Brain pericyte (primary cell): Measurements from ENCODE around the gene LYL1.

Experiments
- DNase-seq: peaks from one replicate; pipeline ENCODE4 v3.0.0-alpha.2; 2012; ENCODE audit warnings: low read depth, low spot score

LYL1 gene

DNA sequence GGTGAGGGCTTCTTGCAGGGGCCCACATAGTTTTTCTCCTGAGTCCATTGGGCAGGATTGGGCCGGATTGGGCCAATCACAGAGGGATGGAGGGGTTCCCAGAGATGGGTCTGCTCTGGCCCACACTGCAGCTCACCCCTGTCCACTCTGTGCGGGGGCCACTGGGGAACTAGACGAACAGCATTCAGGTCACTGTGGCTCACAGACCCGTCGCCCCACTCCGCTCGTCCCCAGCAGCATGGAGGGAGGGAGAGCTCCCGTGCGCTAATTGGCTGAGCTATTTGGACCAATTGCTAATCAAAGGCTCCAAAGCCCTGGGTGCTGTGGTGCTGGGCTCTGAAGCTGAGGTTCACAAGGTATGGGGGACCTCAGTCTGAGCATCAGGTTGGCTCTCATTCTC is 26.7 kb upstream of the LYL1 start:
- no peak for DNase-seq

DNA sequence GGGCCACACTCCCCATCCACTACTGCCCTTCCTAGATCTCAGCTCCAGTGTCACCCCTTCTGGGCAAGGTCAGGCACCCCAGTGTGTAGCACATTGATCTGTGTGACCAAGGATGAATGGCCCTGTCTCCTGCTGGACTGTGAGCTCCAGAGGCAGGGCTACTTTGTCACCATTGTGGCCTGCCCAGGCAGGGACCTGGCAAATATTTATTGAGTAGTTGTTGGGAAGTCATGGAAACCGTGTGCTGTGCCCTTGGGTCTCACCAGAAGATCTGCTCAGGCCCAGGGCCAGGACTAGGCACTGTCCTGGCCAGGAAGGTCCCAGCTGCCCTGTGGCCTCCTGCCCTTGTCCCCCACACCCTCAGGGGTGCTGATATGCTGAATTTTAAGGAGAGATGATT is 25.9 kb upstream of the LYL1 start:
- DNase-seq = no peak

DNA sequence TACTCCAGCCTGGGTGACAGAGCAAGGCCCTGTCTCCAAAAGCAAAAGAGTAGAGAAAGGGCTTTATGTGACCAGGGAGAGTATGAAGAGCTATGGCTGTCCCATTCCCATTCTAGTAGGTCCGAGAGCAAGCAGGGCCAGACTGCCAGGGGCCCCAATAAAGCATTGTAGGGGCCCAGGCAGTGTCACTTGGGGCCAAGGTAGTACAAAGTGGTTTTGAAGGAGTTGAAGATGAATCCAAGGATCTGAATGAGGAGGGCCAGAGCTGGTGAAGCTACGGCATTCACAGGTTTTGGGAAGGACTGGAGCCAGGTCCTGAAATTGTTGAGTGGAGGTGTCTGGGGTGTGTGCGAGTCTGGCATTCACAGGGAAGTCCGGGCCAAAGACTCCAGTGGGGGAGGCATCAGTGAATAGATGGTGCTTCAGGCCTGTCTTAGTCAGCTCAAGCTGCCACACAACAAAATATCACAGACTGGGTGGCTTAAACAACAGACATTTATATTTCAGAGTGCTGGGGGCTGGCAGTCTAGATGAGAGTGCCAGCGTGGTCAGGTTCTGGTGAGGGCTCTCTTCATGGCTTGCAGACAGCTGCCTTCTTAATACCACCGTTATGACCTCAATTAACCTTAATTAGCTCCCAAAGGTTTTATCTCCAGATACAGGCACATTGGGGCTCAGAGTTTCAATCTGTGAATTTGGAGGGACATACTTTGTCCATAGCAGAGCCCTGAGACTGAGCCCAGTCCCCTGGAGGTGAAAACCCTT is 25.3 kb upstream of the LYL1 start:
- DNase-seq = no peak

DNA sequence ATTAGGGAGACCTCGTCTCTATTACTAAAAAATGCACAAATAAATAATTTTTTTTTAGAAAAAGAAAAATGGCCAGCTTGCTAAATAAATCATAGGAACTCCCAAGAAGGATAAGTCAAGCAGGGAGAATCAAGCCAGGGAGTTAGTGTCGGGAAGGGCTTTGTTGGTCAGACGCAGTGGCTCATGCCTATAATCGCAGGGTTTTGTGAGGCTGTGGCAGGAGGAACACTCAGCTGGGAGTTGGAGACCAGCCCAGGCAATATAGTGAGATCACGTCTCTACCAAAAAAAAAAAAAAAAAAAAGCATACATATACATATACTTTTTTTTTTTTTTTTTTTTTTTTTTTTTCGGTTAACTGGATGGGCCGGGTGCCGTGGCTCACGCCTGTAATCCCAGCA is 24.4 kb upstream of the LYL1 start:
- no peak for DNase-seq

DNA sequence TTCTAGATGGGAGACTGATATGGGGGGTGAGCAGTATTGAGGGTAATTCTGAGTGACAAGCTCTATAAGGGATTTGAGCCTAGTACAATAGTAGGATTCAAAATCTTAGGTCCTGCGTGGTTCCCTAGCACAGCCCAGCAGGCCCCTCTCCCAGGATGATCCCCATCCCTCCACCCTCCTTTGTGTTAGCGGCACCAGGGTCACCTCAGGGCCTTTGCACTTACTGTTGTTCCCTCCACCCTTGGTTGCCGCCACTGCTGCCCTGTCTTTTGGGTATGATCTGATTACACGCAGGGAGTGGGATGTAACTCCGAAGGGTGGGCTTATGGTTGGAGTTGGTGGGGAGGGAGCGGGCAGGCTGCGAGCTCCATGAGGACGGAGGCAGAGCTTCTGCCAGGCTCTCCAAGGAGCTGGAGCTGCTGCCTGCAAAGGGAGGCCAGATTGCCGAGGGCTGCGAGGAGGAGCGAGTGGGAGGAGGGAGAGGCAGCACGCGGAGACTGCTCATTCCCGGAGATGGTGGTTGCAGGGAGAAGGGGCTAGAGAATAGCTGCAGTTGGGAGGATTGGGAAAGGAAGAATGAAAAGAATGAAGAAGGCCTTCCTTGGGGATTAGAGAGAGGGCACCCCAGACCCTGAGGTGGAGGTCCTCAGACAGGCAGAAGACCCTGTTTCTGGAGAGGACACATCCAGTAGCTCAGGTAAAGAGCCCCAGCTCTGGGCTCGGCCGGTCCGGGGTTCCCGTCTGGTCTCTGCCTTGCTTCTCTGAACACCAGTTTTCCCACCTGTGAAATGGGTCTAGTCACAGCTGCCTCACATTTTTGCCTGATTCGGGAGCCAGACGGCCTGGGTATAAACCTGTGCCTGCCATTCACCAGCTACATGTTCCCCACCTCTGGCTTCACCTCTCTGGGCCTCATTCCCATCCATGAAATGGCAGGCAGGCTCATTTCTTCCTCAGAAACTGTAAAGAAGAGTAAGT is 20.6 kb upstream of the LYL1 start:
- DNase-seq = no peak

DNA sequence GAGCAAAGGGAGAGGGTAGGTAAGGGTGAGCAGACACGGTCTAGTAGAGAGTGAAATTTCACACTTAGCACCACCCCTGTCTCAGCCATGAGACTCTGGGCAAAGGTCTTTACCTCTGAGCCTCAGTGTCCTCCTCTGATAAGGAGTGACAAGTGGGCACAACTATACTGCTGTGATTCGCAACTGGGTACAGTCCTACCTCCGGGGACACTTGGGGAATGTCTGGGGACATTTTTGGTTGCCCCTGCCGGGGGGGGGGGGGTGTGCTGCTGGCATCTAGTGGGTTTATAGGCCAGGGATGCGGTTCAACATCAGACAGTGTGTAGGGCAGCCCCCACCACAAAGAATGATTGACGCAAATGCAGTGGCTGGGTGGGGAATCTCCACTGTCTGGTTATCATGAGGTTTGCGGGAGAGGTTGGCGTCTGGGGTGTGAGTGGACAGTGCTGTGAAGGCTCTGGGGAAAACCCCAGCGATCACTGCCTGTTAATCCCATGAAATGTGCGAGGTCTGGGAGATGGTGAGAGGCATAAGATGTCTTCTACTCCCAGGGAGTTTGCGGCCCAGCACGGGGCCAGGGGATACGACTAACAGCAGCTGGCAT is 19.7 kb upstream of the LYL1 start:
- no peak for DNase-seq

DNA sequence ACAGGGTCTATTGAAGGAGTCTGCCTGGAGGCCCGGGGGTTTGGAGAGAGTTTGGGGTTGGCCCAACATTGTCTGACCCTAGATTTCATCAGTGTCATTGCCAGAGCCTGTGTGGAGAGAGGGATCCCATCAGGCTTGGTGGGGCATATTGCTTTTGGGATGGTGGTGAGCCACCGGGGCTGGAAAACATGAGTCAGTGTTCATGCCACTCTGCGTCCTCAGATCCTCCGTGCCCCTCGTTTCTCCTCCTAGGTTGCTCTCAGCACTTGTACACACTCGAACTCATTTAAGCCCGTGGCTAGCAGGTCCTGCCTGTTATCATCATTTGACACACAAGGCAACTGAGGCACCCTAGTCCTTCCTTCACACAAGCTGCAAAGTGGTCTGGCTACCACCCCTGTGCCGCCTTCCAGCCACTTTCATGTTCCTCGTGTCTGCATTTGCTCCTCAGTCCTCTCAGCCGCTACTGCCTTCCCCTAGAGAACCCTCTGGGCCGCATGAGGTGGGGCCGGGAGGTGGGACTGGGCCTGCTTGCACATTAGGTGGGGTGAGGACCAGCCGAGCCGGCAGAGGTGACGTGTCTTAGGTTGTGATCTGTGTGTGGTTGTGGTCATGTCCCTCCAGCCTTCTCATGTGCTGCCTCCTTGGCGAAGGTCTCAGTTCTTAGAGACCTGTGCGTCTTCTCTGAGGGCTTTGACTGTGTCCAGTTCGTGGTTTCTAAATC is 19.1 kb upstream of the LYL1 start:
- DNase-seq = no peak

DNA sequence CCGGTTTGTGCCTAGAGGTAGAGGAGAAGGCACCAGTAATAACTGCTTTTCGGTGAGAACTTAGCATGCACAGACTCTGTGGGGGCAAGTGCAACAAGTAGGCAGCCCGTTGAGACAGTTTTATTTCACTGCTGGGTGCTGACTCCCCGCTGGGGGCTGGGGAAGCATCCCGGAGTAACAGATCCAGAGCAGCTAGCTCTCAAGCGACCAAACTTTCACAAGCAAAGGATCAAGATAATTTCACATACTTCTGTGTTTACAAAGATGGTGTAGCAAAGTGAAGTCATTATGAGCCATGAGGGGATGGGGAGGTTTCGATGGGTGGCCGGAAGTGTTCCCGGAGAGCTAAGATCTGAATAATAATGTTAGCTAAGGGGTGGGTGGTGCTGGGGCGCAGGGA is 18.2 kb upstream of the LYL1 start:
- DNase-seq = peak; percentile 76

DNA sequence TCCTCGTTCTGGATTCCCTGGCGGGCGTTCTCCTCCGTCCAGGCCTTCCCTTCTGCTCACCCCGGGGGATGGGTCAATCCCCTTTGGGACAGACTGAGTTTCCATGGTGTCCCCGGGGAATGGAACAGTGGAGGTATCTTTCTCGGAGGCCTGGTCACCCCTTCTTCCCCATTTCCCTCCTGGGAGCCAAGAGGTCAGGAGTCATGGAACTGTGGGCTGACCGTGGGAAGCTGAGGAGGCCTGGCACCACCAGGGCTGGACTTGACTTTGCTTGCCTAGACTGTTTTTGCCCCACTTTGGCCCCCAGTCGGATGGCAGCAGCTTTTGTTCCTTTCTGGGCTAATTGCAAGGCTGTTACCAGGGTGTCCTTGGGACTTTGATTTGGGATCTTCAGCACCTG is 17.4 kb upstream of the LYL1 start:
- DNase-seq = no peak

DNA sequence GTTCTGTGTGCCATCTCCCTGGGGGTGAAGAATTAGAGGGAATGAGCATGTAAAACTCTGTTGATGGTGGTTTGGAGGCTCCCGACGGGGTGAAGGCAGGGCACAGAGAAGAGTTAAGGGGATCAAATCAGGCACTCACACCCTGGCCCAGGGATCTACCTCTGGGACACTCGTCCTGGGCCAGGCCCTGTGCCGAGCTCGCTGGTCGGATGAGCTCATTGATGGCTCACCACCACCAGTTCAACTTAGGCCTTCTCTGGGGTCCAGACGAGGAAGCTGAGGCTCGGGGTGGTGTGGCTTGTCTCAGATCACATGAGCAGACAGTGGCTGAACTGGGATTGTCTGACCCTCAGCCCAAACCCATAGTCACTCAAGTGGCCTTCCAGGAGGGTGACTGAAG is 17.0 kb upstream of the LYL1 start:
- DNase-seq = no peak

DNA sequence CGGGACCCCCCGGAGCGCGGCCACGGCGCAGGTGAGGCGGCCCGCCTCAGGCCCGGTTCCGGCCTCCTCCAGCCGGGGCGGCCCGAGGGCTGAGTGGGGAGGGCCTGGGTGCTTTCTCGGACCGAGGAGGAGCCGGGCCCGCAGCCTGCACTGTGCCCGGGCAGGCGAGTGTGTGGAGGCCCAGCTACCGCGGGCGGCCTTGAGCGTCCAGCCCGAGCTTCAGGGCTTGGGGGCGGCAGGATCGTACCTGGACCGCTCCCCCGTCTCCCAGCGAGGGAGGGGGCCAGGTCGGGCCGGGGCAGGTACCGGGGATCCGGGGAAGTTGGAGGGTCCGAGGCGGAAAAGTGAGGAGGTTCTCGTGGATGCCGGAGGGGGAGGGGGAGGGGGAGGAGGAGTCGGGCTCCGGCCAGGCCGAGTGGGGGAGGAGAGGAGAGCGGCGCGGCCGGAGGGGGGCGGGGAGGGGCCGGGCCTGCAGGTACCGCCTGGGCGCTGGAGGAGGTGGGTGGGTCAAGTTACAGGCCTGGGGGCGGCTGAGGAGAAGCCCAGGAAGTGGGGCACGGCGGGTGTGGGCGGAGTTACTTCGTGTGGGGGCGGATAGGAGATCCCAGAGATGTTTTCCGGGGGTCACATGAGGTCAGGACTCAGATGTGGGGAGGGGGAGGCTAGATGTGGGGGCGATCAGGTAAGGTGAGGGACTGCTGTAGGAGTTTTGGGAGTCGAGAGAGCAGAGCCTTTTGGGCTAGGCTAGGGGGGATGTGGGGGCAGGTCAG is 16.0 kb upstream of the LYL1 start:
- no peak for DNase-seq

DNA sequence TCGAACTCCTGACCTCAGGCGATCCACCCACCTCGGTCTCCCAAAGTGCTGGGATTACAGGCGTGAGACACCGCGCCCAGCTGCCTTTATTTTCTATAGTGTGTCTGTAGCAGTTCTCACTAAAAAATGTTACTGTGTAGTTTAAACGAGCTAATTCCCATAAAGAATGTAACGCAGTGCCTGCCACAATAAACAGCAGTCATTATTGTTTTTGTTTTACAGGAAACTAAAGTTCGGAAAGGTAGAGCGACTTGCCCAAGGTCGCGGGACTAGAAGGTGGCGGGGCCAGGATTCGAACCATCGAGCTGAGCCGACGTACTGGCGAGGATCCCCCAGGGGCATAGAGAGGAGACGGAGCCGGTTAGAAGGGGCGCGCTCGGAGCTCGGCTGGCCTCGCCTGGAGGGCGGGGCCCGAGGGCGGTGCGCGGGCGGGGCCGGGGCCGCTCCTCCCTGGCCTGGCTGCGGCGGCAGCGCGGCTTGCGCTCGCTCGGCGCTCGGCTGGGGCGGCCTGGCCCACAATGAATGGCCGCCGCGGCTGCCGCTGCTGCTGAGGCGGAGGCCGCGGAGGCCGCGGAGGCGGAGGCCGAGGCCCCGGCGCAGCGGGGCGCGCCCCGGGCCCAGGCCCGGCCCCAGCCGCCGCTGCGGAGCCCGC is 15.2 kb upstream of the LYL1 start, which contains the start of gene NACC1:
Gene NACC1 (plus strand): TSS at position 493 of the 652 bp plus-strand sequence. CDS start 16,944 bp downstream, outside the sequence.
- DNase-seq = peak; percentile 34

DNA sequence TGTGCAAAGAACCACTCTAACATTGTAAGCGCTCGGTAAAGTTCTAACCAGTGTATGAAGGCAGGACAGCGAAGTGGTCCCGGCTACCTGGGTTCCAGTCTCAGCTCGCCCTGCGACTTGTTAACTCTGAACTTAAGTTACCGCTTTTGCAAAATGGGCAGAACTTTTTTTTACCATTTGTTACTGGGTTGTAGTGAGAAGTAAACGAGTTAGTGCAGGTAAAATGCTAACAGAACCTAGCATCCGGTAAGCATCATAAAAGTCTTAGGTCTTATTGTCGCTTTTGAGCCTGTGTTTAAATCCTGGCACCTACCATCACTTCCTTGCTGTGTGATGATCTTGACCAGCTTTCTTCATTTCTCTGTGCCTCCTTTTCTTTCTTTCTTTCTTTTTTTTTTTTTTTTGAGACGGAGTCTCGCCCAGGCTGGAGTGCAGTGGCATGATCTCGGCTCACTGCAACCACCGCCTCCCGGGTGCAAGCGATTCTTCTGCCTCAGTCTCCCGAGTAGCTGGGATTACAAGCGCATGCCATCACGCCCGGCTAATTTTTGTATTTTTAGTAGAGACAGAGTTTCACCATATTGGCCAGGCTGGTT is 14.6 kb upstream of the LYL1 start:
- no peak for DNase-seq

DNA sequence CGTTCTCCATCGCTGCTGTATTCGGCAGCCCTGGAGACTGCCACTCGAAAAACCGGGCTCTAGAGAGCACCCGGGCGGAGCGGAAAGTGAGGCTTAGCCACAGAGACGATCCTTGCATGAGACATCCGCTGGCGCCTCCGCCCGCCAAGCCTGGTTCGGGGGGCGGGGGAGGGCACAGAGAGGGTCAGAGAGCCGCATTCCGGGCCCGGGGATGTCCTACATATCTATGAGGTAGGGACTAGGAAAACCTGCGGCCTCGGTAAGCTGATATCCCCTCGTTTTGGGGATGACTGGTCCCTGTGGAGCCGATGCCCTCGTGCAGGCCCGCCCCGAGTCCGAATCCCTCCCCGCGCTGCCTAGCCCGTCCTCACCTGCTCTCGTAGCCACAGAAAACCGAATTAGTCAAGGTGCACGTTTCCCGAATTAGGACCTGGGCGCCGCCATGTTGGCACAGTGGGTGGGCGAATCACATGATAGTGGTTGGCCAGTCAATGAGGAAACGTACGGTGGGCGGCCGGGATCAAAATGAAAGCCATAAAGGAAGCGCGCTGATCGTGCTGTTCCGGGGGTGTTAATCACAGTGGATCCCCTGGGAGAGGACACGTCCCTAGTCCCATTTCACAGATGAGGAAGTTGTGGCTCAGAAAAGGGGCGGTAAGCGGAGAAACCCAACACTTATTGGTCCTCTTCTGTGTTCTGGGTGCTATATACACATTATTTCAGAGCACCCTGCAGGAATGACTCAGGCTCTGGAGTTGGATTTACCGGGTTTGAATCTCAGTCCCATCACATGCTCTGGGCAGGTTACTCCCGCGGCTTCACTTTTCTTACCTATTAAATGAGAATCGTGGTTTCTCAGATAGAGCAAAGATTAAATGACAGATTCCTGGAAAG is 13.9 kb upstream of the LYL1 start, which contains the start of gene TRMT1:
Gene TRMT1 (minus strand): TSS at position 459 of the 894 bp plus-strand sequence. CDS start 341 bp downstream, at position 118.
- DNase-seq = peak; percentile 52

DNA sequence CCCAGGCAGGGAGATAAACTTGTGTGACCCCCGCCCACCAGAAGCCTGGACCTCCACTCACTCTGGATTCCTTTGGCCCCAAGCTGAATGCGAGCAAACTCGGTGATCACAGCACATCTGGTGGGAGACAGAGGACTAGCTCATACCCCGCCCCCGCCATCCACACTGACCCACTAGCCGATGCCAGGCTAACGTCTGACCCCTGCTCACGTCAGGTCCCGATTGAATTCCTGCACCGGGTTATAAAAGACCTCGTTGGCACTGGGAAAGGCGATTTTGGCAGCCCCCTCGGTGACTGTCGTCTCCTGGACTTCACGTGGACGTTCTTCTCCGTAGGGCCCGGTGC is 13.3 kb upstream of the LYL1 start:
- DNase-seq = no peak

DNA sequence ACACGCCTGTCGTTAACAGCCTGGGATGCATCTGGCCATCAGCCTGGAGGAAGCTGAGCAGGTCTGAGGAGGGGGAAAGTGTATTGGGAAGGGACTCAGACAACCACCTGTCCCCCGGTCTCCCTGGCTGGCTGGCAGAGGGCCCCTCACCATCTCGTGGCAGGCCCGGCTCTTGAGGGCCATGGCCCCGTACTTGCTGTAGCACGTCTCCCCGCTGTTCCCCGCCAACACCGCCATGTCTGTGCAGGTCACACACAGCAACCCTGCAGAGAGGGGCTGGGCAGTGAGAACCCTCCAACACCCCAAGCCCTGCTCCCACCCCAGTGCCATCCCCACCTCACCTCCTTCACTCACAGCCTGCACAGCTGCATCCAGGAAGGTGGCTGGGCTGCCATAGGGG is 9.9 kb upstream of the LYL1 start:
- DNase-seq = no peak

DNA sequence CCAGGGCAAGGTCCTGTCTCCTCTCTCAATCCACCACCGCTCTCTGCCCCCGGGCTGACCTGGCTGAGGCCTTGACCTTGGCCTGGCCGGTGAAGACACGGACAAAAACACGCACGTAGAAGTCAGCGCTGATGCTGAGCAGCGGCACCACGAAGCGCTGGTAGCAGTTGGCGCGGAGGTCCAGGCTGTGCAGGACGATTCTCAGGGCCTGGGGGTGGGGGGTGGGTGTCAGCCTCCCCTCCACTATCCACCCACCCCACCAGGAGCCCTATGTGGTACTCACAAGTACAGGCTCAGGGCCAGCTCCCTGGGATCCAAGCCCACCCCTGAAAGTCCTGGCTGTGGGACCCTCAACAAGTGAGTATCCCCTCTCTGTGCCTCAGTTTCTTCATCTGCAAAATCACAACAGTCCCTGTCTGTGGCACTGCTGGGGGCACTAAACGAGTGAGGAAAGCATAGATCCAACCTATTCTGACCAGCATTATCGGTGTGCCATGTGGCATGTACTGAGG is 7.5 kb upstream of the LYL1 start:
- no peak for DNase-seq

DNA sequence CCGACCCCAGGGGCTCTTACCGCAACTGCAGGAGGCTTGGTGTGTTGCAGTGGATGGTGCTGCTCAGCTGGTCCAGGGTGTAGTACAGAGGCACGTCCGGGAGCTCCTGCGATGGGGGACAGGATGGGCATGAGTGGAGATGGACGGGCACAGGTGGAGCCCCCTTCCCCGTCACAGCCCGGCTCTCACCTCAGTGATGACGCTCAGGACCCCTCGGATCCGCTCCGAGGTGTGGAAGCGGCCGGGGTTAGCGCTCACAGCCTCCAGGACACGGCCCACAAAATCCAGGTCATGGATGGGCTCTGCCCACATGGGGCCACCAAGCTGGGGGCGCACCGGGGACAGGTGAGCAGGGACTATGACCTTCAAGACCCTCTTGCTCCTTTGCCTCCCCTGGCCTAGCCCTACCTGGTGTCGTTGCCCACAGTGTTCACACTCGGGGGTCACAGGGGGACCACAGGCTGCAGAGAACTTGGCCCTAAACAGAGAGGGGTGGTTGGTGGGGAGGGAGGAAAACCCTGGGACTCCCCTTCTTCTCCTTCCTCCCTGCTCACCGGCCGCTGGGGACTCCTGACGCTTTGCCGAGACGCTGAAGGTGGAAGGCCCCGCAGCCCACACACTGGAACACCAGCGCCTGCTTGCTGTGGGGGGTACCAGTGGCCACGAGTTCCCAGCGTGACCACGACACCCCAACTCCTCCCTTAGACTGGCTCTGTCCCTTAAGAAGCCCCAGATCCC is 6.9 kb upstream of the LYL1 start:
- no peak for DNase-seq
